NCI-H2196 (cell line): ENCODE results near the gene TSPAN9.

Source experiments
- DNase-seq: peaks from one replicate; lab custom pipeline; 2025; ENCODE audit not compliant: unreplicated experiment; lab: John Stamatoyannopoulos, UW

Gene TSPAN9

DNA sequence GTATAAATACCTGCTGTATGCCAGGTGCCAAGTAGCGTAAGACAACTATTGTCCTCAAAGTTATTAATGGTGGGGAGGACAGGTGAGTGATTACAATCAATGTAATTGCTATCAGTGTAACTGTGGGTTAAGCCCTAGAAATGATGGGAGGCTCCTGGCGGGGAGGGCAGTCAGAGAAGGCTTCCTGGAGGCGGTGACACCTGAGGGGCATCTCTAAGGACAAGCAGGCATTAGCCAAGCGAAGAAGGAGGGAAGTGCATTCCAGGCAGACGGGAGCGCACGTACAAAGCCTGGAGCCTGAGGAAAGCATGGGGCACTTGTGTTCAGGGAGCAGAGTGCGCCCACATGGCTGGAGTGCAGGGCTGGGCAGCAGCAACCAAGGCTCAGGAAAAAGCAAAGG, 230.9 kb downstream of the TSPAN9 start:
- no peak for DNase-seq

DNA sequence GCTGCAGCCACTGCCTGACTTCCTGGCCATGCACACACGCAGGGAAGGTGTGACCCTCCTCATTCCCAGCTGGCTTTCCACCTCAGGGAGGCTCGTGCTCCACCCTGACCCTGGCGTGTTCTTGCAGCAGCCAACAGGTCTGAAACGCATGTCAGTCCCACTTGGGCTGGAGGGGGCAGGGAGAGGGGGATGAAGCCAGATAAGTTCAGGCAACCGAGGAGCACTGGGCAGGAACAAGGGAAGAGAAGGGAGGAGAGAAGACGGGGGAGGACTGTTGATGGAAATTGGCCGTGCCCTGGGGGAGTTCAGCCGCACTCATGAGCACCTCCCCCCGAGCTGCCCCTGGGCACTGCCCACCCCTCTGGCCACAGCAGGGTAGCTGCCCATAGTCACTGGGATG, 231.4 kb downstream of the TSPAN9 start:
- DNase-seq = no peak

DNA sequence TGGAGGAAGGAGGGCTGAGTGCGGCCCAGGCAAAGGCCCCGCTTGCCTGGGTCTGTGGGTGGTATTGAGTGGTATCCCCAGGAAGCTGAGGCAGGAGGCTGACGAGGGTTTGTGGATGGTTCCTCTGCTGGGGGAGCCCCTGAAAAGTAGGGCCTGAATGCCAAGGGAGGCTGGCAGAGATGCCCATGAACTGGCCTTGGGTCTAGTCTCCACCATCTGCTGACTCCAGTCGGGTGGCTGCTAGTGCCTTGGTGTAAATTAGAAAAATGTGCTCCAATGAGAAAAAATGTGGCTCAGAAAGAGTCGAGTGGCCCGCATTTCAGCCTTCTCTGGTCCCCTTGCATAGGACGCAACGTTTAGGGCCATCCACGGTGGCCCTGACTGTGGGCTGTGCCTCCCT, 232.6 kb downstream of the TSPAN9 start:
- DNase-seq = no peak

DNA sequence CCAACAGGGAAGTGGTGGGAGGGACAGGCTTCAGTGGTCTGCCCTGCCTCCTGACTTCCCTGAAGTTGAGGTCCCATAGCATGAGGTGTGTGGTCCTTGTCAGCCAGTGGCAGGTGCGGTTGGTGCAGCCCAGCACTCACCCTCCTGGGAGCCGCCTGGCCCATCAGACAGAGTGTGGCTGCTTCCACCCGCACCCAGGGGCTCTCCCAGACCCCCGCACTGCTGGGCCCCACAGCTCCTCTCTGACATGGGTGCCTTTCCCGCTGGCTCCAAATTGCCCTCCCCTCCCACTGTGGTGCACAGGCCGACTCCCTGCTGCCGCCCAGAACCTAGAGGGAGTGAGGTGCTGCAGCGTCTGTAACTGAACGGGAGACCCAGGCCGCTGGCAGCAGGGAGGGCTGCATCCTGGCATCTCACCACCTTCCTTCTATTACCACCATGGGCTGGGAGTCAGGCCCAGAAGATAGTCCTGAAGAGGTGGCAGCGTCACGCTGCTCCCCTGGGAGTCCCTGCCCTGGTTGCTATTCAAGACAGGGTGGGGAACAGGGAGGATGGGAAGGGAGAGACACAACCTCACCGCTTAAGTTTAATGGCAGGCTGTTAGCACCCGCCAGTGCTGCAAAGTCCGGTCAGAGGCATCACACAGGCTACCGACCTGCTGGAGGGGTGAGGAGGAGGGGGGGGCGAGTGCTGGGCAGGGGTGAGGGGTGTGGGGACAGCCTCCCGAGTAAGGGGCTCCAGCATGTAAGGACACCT, 233.3 kb downstream of the TSPAN9 start:
- DNase-seq = no peak

DNA sequence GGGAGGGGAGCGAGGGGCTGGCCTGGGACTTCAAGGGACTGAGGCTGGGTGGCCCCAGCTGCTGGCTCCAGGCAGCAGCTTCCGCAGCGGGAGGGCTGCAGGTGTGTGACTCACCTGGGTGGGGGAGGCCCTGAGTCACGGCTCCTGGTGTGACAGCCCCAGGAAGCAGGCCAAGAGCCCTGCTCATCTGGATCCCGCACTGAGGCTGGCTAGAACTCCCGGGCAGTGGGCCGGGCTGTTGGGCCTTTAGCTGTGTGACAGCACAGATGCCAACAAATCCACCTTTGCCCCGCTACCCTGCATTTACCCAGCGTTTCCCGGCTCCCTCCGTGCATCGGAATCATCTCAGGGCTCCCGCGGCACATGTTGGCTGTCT, 233.8 kb downstream of the TSPAN9 start:
- peak; percentile 73 for DNase-seq

DNA sequence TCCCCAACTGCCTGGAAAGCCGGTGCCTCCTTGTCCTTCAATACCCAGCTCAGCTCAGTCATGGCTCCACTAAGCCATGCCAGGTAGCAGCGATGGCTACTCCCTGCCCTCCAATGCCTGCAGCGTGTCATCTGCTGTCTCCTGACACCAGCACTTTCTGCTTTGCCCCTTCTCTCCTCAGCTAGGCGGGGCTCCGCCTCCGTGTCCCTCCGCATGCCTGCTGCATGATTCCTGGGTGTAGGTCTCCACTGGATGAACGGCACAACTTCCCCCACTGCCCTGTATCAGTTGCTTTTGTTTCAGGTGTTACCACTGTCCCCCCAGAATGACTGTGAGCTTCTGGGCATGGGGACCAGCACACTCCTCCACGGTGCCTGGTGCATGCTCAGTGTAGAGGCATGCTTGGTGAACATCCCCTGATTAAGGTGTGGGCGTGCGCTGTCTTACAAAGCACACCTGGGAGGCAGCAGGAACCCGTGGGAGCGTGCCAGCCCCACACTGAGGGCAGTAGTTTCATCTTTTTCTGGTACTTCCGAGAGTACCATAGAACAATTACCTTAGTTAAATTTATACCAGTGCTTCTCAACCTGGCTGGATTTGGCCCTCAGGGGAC, 234.4 kb downstream of the TSPAN9 start:
- no peak for DNase-seq

DNA sequence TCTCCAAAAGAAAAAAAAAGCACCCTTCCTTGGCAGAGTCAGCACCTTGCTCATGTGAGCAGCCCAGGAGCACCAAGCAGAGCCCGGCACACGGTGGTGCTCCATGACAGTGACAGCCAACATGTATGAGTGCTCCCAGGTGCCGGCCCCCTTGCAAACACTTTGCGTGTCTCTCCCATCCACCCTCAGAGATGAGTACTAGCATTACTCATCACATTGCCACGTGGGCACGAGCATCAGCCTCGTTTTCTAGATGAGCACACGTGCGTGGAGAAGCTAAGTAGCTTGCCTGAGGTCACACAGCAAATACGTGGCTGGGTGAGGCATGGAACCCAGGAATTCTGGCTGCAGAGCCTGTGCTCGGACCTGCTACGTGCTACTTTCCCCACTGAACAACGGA, 235.9 kb downstream of the TSPAN9 start:
- no peak for DNase-seq

DNA sequence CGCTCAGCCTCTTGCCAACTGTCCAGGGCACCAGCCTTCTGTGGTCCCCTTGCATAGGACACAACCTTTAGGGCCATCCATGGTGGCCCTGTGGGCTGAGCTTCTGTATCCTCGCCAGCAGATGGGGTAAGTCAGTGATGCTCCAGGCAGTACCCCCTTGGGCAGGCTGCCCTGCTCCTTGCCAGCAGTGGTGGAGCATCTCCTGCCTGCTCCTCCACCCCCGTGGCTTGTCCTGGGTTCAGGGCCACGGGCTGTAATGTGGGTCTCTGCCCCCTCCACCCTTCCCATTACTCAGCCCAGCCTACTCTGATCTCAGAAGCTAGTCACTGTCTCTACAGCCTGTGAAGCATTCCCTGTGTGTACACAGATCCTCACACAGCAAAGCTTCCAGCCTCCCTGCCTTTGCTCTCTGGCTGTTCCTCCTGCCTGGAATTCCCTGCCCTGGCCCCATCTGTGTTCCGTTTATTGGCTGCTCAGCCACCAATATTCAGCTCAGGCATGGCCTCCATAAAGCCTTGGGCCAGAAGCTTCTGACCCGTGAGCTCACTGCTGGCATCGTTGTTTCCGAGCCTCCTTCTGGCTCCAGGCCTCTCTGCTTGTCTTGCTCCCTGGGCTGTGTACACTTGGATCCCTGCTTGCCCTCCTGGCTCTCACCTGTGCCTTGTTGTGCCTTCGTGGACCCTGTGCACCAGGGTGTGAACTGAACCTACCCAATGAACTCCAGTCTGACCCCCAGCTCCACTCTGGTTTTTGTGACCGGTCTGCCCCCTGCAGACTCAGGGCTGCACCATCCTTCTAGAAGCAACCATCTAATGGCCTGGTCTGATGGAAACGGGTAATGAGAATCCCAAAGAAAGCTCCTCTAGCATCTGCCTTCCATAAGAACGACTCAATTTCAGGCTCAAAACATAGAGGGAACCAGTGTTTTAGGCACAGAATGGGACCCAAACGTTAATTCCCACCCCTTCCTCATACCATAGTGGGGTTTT, 236.8 kb downstream of the TSPAN9 start:
- peak; percentile 54 for DNase-seq

DNA sequence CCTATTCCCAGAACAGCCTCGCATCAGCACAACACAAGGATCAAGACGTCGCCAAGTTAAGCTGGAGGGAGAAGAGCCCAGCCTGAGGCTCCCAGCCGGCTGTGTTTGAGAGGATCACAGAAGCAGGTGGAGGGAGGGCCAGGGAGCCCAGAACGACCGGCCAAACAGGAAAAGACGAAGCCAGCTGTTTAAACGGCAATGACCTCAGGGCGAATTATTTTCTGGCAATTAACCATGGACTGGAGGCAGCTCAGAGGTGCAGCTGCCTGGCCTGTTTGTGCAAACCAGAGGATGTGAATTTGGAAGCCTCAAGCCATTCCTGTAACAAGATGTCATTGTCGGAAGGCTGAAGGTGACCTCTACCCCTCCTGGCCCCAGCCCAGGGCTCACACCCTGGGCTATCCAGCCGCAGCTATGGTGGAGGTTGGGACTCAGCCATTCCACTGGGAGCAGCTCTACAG, 238.1 kb downstream of the TSPAN9 start:
- DNase-seq = peak; percentile 98

DNA sequence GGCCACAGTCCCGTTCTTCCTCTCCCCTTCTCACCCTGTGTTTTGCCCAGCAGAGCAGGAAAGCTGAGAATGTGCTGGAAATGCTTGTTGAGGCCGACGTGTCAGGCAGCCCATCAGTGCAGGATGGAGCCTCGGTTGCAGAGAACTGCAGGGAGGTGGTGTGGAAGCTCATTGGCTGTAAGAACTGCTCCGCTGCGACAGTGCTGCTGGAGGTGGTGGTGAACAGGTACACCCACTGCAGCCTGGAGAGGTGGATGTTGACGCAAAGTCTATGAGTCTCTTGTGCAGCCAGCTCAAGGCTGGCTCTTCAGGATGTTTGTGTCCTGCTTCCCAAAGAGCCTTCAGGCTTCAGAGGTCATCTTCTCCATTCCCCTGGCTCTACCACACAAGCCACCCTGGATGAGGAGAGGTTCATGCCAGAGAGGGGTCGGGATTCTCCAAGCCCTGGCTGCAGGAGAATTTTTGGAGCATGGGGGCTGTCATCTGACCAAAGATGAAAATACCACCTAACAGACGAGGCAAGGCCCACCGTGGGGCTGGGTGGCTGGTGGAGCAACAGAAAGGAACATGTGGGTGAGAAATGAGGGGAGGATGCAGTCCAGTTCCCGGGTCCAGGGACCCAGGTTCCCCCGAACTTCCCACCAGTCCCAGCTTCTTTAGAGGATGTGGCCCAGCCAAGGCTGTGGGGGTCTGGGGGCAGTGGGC, 239.7 kb downstream of the TSPAN9 start:
- DNase-seq = no peak

DNA sequence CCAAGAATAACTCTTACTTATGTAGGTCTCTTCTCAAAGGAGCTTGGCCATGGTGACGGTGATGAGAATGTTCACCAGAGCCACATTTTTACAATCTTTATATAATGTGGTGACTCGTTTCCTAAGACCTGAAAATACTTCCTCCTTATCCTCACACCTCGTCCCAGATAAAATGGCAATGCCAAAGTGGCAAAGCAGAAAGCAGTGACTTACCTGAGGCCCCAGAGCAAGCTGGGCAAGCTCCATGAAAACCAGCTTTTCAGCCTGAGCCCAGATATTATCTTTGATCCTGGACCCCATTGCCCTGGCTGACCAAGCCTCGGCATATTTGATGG, 240.3 kb downstream of the TSPAN9 start:
- DNase-seq = no peak

DNA sequence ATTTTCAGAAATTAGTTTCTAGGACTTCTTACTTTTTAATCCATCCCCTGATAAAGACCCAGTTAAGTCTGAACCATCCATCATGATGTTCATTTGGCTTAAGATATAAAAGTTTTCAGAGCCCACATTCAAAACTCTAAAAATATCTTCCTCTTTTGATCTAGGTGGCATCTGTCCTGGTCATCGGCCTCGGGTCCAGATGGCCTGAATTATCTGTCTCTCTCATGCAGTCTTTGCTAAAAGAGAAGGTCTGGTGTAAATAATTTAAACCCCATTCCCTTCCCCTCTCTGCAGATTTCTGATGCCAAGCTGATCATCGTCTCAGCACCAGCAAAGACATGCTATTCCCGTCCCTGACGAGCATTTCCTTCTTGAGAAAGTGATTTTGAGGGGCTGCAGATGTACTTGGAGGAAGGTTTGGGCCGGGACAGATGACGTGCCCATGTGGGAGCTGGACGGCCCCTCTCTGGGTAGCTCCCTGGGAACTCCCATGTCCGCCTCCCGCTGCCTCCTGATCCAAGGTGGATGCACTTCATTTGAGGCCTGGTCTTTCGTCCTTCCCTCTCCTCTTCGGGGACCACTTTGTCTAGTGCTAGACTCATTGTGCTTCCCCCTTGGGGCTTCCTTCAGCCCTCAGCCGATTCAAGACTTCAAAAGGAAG, 240.8 kb downstream of the TSPAN9 start:
- DNase-seq = no peak

DNA sequence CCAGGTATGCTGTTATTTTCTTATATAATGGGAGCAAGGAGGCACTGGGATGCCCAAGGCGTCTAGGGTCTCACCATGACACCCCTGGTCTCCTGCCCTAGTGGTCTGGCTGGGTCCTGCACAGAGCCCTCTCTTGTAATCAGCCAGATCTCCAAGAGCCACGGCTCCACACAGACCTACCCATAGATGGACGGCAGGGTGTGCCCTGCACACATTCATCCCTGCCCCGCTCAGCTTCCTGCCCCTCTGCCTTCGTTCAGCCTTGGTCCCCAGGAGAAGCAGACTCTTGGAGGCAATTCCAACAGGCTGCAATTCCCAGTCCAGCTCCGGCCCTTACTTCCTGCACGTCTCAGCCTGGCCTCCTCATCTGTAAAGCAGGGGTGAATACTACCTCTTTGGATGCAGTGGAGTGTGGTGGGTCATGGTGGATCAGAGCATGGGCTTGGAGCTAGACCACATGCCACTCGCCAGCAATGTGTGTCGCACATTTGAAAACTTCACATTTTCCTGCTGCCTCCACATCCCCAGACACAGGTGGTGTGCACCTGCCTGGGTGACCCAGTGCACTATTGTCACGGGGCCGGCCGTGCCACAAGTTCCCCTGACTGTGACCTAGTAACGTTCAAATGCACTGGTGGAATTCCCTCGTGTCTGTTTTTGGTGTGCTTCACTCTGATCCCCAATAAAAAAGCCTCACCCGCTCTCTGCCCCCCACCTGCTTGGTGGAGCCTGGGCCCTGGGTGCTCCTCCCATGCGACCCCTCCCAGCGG, 242.7 kb downstream of the TSPAN9 start:
- no peak for DNase-seq

DNA sequence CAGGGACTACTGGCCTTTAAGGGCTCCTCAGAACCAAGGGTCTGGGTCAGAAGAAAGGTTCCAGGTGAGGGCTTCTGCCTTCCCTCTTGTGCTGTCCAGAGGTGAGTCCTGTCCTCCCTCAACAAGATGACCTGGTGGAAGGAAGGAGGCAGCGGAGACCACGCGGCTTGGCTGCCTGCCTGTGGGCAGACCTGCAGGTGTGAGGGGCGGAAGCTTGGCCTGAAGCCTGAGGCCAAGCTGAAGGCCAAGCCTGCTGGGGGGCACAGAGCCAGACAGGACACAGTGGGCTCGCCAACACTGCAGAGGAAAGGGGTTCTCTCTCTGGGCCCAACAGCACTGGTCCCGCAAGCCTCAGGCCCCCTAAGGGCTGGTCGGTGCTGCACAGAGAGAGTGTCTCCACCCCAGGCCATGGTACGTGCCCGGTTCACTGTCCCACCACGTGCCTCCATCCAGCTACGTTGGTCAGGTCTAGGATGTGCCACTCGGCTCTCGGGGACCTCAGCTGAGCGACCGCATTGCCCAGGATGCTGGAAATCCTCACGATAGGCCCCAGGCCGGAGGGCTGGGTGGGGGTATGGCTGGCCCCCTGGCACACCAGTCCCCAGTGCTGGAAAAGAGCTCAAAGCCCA, 243.8 kb downstream of the TSPAN9 start:
- peak; percentile 50 for DNase-seq

DNA sequence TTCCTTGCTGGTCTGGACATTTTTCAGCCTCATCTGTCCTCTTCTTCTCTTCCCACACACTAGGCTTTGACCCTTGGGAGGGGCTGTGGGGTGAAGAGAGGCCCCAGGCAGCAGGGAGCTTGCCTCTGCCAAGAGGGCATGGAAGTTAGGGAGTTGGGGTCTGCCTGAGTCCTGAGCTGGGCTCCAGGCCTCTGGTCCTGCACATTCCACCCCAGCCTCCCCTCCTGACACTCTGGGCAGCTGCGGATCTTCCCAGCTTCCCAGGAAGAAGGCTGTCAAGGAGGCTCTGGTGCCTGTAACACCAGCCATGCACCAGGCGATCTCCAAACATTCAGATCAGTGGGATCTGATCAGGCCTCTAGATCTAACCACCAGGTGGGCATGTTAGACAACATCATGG, 244.7 kb downstream of the TSPAN9 start:
- no peak for DNase-seq

DNA sequence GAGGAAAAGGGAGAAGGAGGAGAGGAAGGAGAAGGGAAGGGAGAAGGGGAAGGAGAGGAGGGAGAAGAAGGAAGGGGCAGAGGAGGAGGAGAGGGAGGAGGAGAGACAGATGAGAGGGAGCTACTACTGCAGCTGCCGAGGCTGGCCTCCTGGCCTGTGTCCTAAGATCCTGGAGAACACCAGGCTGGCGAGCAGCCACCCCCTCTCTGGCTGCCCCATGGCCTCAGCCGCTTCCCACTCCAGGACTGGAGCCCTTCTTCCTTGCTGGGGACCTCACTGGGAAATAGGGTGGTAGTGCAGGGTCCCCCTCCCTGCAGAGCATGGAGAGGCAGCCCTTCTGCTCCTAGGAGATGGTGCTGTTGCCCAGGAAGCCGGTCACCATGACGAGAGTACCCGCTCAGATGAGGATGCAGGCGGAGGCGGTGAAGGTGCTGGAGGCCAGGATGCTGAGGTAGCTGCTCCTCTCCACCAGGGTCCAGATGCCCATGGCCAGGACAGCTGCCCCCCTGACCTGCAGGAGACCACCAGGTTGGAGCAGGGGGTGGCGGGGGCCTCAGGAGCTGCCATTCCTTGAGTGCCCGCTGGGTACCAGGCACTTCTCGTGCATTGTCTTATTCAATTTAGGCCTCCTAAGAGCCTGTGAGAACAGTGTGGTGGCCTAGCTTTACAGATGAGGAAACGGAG, 246.0 kb downstream of the TSPAN9 start:
- no peak for DNase-seq

DNA sequence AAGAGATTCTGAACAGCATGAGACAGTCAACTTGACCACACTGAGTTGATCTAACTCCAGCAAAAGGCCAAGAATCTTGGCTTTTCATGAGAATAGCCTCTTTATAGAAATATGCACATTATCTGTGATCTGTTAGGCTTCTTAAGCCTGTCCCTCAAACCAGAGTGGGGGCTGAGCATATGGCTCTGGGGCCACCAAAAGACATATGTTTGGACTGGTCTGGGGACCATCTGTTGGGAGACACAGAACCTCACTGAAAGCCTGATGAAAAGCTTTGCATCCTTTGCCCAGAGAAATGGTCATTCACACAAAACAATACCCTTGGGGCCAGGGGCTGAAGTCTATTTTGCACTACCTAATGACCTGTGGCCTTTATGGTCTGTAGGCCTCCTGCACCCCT, 248.6 kb downstream of the TSPAN9 start:
- no peak for DNase-seq

DNA sequence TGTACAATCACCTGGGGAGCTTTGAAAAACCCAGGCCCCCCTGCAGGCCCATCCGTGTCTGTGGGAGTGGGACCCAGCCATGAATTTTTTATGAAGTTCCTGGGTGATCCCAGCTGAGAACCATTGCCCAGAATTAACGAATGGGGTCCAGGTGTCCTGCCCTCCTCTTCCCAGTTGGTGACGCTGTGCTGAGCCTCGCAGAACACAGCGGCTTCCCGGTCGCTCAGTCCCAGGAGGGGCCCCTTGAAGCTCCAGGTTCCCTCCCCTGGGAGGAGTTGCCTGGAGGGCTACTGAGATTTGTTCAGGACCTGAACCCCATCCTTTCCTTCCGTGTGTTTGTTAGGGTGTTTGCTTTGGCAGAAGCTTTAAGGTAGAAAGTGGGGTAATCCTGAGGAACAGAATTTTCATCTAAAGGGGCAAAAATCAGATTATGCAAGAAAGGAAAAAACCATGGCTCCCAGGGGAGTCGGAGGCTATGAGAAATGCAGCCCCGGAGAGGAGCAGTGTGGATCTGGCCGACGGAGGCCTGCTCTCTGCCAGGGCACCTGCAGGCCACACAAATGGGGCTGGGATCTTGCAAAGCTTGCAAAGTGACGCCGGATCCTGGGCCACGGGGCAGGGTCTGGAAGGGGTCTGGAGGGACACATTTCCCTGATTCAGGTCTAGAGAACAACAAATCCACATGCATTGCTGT, 249.1 kb downstream of the TSPAN9 start:
- no peak for DNase-seq
